Right lobe of liver (tissue), 4 donors: ENCODE data around the gene FBXO47.

Source experiments
- POLR2A ChIP-seq: fragments of 450-650 bp; IDR thresholded peaks from one replicate; pipeline ENCODE4 v1.6.1; 2017; ENCODE audit warnings: antibody characterized with exemption, mild to moderate bottlenecking
- TF ChIP-seq, protein P1 (sequence below), 4 donors: fragments of 200-600 bp in 3 of 4; fragments of 450-650 bp in 1 of 4; IDR thresholded peaks; one replicate each; pipeline versions ENCODE4 v1.5.1 to v1.8.0; 2016 to 2022; ENCODE audit warnings: antibody characterized with exemption in 4 of 4, mild to moderate bottlenecking in 2 of 4
- donor health status: DM: no; HTN: no; CAD: no.
- donor health status: DM: no; HTN: no; CAD: no.
- donor health status: DM: no; HTN: yes; CAD: no.

DNA sequence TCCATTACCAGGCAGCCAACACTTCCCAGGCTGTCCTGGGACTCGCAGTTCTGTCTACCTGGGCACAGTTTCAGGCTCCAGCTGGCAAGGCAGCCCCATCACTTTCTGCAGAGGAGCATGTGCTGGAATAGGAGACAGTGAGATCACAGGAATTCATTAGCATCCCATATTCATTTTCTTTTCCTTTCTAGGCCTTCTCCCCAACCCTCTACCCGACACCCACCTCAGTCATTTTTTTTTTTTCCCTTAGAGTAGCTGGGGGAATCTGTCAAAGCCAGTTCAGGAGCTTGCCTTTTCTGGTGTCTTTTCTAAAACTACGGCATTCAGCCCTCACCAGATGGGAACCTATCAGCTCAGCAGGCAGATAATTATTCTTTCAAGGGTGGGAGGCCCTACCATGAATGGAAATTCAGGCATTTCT lies 42.4 kb upstream of the FBXO47 start:
- TF ChIP-seq, protein P1, sequence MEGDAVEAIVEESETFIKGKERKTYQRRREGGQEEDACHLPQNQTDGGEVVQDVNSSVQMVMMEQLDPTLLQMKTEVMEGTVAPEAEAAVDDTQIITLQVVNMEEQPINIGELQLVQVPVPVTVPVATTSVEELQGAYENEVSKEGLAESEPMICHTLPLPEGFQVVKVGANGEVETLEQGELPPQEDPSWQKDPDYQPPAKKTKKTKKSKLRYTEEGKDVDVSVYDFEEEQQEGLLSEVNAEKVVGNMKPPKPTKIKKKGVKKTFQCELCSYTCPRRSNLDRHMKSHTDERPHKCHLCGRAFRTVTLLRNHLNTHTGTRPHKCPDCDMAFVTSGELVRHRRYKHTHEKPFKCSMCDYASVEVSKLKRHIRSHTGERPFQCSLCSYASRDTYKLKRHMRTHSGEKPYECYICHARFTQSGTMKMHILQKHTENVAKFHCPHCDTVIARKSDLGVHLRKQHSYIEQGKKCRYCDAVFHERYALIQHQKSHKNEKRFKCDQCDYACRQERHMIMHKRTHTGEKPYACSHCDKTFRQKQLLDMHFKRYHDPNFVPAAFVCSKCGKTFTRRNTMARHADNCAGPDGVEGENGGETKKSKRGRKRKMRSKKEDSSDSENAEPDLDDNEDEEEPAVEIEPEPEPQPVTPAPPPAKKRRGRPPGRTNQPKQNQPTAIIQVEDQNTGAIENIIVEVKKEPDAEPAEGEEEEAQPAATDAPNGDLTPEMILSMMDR (IDR thresholded peaks at IDR 0.05) = no peak
- TF ChIP-seq POLR2A = no peak
